HEK293 (cell line): Measurements from ENCODE around the gene BRD8.

ENCODE experiments used
- GFI1B ChIP-seq: fragments of 450-650 bp; formaldehyde crosslinking; IDR thresholded peaks from 2 replicates; pipeline ENCODE4 v1.5.1; 2016; ENCODE audit warnings: missing biosample characterization, missing genetic modification characterization
- GLI4 ChIP-seq: fragments of 450-650 bp; formaldehyde crosslinking; IDR thresholded peaks from 2 replicates; pipeline ENCODE4 v1.5.1; 2016; ENCODE audit warnings: missing biosample characterization, missing genetic modification characterization
- KLF16 ChIP-seq: fragments of 450-650 bp; formaldehyde crosslinking; IDR thresholded peaks from 2 replicates; pipeline ENCODE4 v1.5.1; 2017; ENCODE audit warnings: missing biosample characterization, missing genetic modification characterization
- KLF8 ChIP-seq: fragments of 450-650 bp; formaldehyde crosslinking; IDR thresholded peaks from 2 replicates; pipeline ENCODE4 v1.5.1; 2016; ENCODE audit warnings: missing biosample characterization, missing genetic modification characterization
- SETDB1 ChIP-seq: IDR thresholded peaks from one replicate; pipeline ENCODE4 v1.6.1; 2017; ENCODE audit warnings: mild to moderate bottlenecking, low read length, moderate library complexity, mixed read lengths; ENCODE audit not compliant: insufficient read length
- SP2 ChIP-seq: fragments of 450-650 bp; formaldehyde crosslinking; IDR thresholded peaks from 2 replicates; pipeline ENCODE4 v1.5.1; 2016; ENCODE audit warnings: missing biosample characterization, missing genetic modification characterization
- ZBTB10 ChIP-seq: fragments of 450-650 bp; formaldehyde crosslinking; IDR thresholded peaks from 2 replicates; pipeline ENCODE4 v1.5.1; 2016; ENCODE audit warnings: missing biosample characterization, missing genetic modification characterization
- ZBTB48 ChIP-seq: fragments of 450-650 bp; formaldehyde crosslinking; IDR thresholded peaks from 2 replicates; pipeline ENCODE4 v1.5.1; 2016; ENCODE audit warnings: missing biosample characterization, missing genetic modification characterization
- ZNF16 ChIP-seq: fragments of 450-650 bp; formaldehyde crosslinking; IDR thresholded peaks from 2 replicates; pipeline ENCODE4 v1.5.1; 2016; ENCODE audit warnings: low read depth, missing biosample characterization, missing genetic modification characterization
- ZNF266 ChIP-seq: fragments of 450-650 bp; formaldehyde crosslinking; IDR thresholded peaks from 2 replicates; pipeline ENCODE4 v1.5.1; 2016; ENCODE audit warnings: missing biosample characterization, missing genetic modification characterization, low read depth
- ZNF280C ChIP-seq: fragments of 450-650 bp; formaldehyde crosslinking; IDR thresholded peaks from 2 replicates; pipeline ENCODE4 v1.5.1; 2016; ENCODE audit warnings: missing biosample characterization, missing genetic modification characterization
- ZNF292 ChIP-seq: fragments of 450-650 bp; formaldehyde crosslinking; IDR thresholded peaks from 2 replicates; pipeline ENCODE4 v1.5.1; 2016; ENCODE audit warnings: low read depth, missing biosample characterization, missing genetic modification characterization, borderline replicate concordance
- ZNF521 ChIP-seq: fragments of 450-650 bp; formaldehyde crosslinking; IDR thresholded peaks from 2 replicates; pipeline ENCODE4 v1.5.1; 2017; ENCODE audit warnings: missing biosample characterization, mild to moderate bottlenecking, missing genetic modification characterization
- ZNF544 ChIP-seq: fragments of 450-650 bp; formaldehyde crosslinking; IDR thresholded peaks from 2 replicates; pipeline ENCODE4 v1.5.0; 2017; ENCODE audit warnings: missing biosample characterization, missing genetic modification characterization
- ZNF560 ChIP-seq: fragments of 450-650 bp; formaldehyde crosslinking; IDR thresholded peaks from 2 replicates; pipeline ENCODE4 v1.5.1; 2017; ENCODE audit warnings: missing biosample characterization, missing genetic modification characterization, borderline replicate concordance
- ZNF585B ChIP-seq: fragments of 450-650 bp; formaldehyde crosslinking; IDR thresholded peaks from 2 replicates; pipeline ENCODE4 v1.5.1; 2016; ENCODE audit warnings: missing biosample characterization, missing genetic modification characterization
- ZNF596 ChIP-seq: fragments of 450-650 bp; IDR thresholded peaks from 2 replicates; pipeline ENCODE4 v1.5.0; 2018; ENCODE audit warnings: missing biosample characterization, mild to moderate bottlenecking, missing genetic modification characterization, moderate library complexity
- ZNF626 ChIP-seq: fragments of 450-650 bp; sonication (Bioruptor Pico); formaldehyde crosslinking; IDR thresholded peaks from 2 replicates; pipeline ENCODE4 v1.5.1; 2018; ENCODE audit warnings: missing biosample characterization, missing genetic modification characterization, inconsistent platforms
- ZNF629 ChIP-seq: fragments of 450-650 bp; formaldehyde crosslinking; IDR thresholded peaks from 2 replicates; pipeline ENCODE4 v1.5.1; 2017; ENCODE audit warnings: missing biosample characterization, missing genetic modification characterization
- ZNF664 ChIP-seq: fragments of 450-650 bp; formaldehyde crosslinking; IDR thresholded peaks from 2 replicates; pipeline ENCODE4 v1.5.1; 2016; ENCODE audit warnings: missing biosample characterization, missing genetic modification characterization
- ZNF791 ChIP-seq: fragments of 450-650 bp; formaldehyde crosslinking; IDR thresholded peaks from 2 replicates; pipeline ENCODE4 v1.5.1; 2016; ENCODE audit warnings: missing biosample characterization, missing genetic modification characterization
- ZNF843 ChIP-seq: fragments of 450-650 bp; formaldehyde crosslinking; IDR thresholded peaks from 2 replicates; pipeline ENCODE4 v1.5.1; 2016; ENCODE audit warnings: missing biosample characterization, missing genetic modification characterization
- ZSCAN18 ChIP-seq: fragments of 450-650 bp; formaldehyde crosslinking; IDR thresholded peaks from 2 replicates; pipeline ENCODE4 v1.5.1; 2016; ENCODE audit warnings: missing biosample characterization, missing genetic modification characterization
- ZXDB ChIP-seq: fragments of 450-650 bp; formaldehyde crosslinking; IDR thresholded peaks from 2 replicates; pipeline ENCODE4 v1.5.1; 2016; ENCODE audit warnings: missing biosample characterization, missing genetic modification characterization
- TF ChIP-seq, protein P1 (sequence below): fragments of 450-650 bp; formaldehyde crosslinking; IDR thresholded peaks from 2 replicates; pipeline ENCODE4 v1.5.1; 2016; ENCODE audit warnings: missing biosample characterization, missing genetic modification characterization
- TF ChIP-seq, protein P2 (sequence below): fragments of 450-650 bp; formaldehyde crosslinking; IDR thresholded peaks from 2 replicates; pipeline ENCODE4 v1.5.1; 2016; ENCODE audit warnings: missing biosample characterization, missing genetic modification characterization
- TF ChIP-seq, protein P3 (sequence below): fragments of 450-650 bp; formaldehyde crosslinking; IDR thresholded peaks from 2 replicates; pipeline ENCODE4 v1.5.1; 2016; ENCODE audit warnings: missing biosample characterization, missing genetic modification characterization
- TF ChIP-seq, protein P4 (sequence below): fragments of 450-650 bp; formaldehyde crosslinking; IDR thresholded peaks from 2 replicates; pipeline ENCODE4 v1.5.1; 2016; ENCODE audit warnings: missing biosample characterization, missing genetic modification characterization
- TF ChIP-seq, protein P5 (sequence below): fragments of 450-650 bp; formaldehyde crosslinking; IDR thresholded peaks from 2 replicates; pipeline ENCODE4 v1.5.1; 2017; ENCODE audit warnings: missing biosample characterization, missing genetic modification characterization

BRD8 gene

DNA sequence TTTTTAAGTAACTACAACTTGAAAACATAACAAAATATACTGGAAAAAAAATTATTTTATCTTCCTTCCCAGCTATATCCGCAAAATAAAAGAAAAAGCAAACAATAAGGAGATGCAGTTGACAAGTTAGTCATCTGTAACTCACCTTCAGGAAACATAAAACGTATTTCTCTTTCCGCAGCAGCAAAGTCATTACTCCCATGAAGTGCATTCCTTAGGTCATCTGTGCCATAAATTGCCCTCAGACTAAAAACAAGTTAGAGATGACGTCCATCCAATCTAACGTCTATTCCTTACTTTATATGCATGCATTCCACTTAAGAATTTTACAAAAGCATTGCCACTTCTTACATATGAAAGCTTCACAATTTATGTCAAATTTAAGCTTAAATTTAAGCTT, 50.1 kb downstream of the BRD8 start (continued):
- TF ChIP-seq ZBTB10 (no peak), ZNF292 (tag by site-specific recombination) (no peak), ZNF16 (tag by site-specific recombination) (no peak), ZNF585B (tag by site-specific recombination) (no peak), SETDB1 (no peak), ZNF544 (tag by site-specific recombination) (no peak), KLF8 (tag by site-specific recombination) (no peak), ZXDB (0 out of 2 replicates have a peak, but pooled peaks have one; percentile 27), ZNF791 (no peak), GLI4 (tag by site-specific recombination) (no peak), ZSCAN18 (no peak), ZNF664 (tag by site-specific recombination) (no peak), ZNF280C (no peak), ZNF596 (tag by site-specific recombination) (no peak), ZNF560 (tag by site-specific recombination) (no peak), ZNF266 (tag by site-specific recombination) (no peak), GFI1B (tag by site-specific recombination) (no peak), ZNF626 (tag by site-specific recombination) (no peak), SP2 (no peak), ZBTB48 (no peak), ZNF629 (tag by site-specific recombination) (peak; percentile 96), ZNF843 (tag by site-specific recombination) (0 out of 2 replicates have a peak, but pooled peaks have one; percentile 48), ZNF521 (tag by site-specific recombination) (no peak), KLF16 (tag by site-specific recombination) (no peak)
- TF ChIP-seq, protein P1, sequence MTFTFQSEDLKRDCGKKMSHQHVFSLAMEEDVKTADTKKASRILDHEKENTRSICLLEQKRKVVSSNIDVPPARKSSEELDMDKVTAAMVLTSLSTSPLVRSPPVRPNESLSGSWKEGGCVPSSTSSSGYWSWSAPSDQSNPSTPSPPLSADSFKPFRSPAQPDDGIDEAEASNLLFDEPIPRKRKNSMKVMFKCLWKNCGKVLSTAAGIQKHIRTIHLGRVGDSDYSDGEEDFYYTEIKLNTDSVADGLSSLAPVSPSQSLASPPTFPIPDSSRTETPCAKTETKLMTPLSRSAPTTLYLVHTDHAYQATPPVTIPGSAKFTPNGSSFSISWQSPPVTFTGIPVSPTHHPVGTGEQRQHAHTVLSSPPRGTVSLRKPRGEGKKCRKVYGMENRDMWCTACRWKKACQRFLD (tag by site-specific recombination) = no peak
- TF ChIP-seq, protein P2, sequence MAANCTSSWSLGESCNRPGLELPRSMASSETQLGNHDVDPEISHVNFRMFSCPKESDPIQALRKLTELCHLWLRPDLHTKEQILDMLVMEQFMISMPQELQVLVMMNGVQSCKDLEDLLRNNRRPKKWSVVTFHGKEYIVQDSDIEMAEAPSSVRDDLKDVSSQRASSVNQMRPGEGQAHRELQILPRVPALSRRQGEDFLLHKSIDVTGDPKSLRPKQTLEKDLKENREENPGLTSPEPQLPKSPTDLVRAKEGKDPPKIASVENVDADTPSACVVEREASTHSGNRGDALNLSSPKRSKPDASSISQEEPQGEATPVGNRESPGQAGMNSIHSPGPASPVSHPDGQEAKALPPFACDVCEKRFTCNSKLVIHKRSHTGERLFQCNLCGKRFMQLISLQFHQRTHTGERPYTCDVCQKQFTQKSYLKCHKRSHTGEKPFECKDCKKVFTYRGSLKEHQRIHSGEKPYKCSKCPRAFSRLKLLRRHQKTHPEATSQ (tag by site-specific recombination) = no peak
- TF ChIP-seq, protein P3, sequence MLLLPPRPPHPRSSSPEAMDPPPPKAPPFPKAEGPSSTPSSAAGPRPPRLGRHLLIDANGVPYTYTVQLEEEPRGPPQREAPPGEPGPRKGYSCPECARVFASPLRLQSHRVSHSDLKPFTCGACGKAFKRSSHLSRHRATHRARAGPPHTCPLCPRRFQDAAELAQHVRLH (tag by site-specific recombination) = no peak
- TF ChIP-seq, protein P4, sequence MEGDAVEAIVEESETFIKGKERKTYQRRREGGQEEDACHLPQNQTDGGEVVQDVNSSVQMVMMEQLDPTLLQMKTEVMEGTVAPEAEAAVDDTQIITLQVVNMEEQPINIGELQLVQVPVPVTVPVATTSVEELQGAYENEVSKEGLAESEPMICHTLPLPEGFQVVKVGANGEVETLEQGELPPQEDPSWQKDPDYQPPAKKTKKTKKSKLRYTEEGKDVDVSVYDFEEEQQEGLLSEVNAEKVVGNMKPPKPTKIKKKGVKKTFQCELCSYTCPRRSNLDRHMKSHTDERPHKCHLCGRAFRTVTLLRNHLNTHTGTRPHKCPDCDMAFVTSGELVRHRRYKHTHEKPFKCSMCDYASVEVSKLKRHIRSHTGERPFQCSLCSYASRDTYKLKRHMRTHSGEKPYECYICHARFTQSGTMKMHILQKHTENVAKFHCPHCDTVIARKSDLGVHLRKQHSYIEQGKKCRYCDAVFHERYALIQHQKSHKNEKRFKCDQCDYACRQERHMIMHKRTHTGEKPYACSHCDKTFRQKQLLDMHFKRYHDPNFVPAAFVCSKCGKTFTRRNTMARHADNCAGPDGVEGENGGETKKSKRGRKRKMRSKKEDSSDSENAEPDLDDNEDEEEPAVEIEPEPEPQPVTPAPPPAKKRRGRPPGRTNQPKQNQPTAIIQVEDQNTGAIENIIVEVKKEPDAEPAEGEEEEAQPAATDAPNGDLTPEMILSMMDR (tag by site-specific recombination) = no peak
- TF ChIP-seq, protein P5, sequence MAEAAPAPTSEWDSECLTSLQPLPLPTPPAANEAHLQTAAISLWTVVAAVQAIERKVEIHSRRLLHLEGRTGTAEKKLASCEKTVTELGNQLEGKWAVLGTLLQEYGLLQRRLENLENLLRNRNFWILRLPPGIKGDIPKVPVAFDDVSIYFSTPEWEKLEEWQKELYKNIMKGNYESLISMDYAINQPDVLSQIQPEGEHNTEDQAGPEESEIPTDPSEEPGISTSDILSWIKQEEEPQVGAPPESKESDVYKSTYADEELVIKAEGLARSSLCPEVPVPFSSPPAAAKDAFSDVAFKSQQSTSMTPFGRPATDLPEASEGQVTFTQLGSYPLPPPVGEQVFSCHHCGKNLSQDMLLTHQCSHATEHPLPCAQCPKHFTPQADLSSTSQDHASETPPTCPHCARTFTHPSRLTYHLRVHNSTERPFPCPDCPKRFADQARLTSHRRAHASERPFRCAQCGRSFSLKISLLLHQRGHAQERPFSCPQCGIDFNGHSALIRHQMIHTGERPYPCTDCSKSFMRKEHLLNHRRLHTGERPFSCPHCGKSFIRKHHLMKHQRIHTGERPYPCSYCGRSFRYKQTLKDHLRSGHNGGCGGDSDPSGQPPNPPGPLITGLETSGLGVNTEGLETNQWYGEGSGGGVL = no peak
